ENCODE data around the gene CDH13. TPM values are rescaled to one million over a fixed set of nuclear protein-coding genes. Genes with fewer than 3 reads are reported as not detected.

CDH13 gene
- total RNA-seq, 4 donors from 2014 or later = 6.4 to 19.7 (median 11.7) TPM

- TF ChIP-seq CTCF (IDR thresholded peaks at IDR 0.05; ENCODE audit: low read depth) = no peak
These were observed 402.7 kb downstream of the CDH13 start for GRCh38 chr16:83029467-83029866.

GRCh38 chr16:83031524-83031923 is 404.8 kb downstream of the CDH13 start:
- TF ChIP-seq CTCF (IDR thresholded peaks at IDR 0.05; ENCODE audit: low read depth) = no peak

GRCh38 chr16:83037102-83037501 is 410.3 kb downstream of the CDH13 start:
- TF ChIP-seq CTCF (IDR thresholded peaks at IDR 0.05; ENCODE audit: low read depth) = no peak

- TF ChIP-seq CTCF (IDR thresholded peaks at IDR 0.05; ENCODE audit: low read depth) = no peak
These were observed 411.1 kb downstream of the CDH13 start for GRCh38 chr16:83037884-83038283.

- no peak for TF ChIP-seq CTCF (IDR thresholded peaks at IDR 0.05; ENCODE audit: low read depth)
These were observed 413.4 kb downstream of the CDH13 start for GRCh38 chr16:83040174-83040573.

- TF ChIP-seq CTCF (IDR thresholded peaks at IDR 0.05; ENCODE audit: low read depth) = no peak
These were observed 417.8 kb downstream of the CDH13 start for GRCh38 chr16:83044589-83044988.

GRCh38 chr16:83045790-83046189 is 419.0 kb downstream of the CDH13 start:
- no peak for TF ChIP-seq CTCF (IDR thresholded peaks at IDR 0.05; ENCODE audit: low read depth)
